ENCODE results near the gene MPDZ. TPM values are rescaled to one million over a fixed set of nuclear protein-coding genes. Genes with fewer than 3 reads are reported as not detected.

MPDZ gene
- not detected for total RNA-seq
- not detected for total RNA-seq (2013)

- intact Hi-C loops (cut with micrococcal nuclease): no loop called here
- H3K4me3 ChIP-seq (ENCODE audit: low read length): no peak within 1 kb of the TSS
- H3K4me3 Mint-ChIP-seq: no peak within 1 kb of the TSS
- ATAC-seq (no peak), DNase-seq (no peak)
- peaks cover 7% of the 10 kb centered on the region for H3K36me3 Mint-ChIP-seq
- no peaks in the 10 kb centered on the region for H3K36me3 ChIP-seq (ENCODE audit: control insufficient read depth, insufficient read depth, low read length)
- 6% methylated on average over 82 of the region's 82 CpGs for WGBS (ENCODE audit: insufficient coverage)
- H3K4me1 Mint-ChIP-seq: no peaks in the 10 kb centered on the region
- H3K9me3 ChIP-seq (ENCODE audit: control insufficient read depth, insufficient read depth, low read length): no peaks in the 10 kb centered on the region
- H3K9me3 Mint-ChIP-seq: peaks cover 7 to 11% of the 10 kb centered on the region in 2 donors
- no peak within 1 kb of the TSS for H3K27ac Mint-ChIP-seq
- no peaks in the 10 kb centered on the region for H3K4me1 ChIP-seq (ENCODE audit: control insufficient read depth, insufficient read depth, low read length)
- peaks cover 6% of the 10 kb centered on the region for H3K27me3 ChIP-seq (ENCODE audit: control insufficient read depth, insufficient read depth, low read length)
- no peak within 1 kb of the TSS for H3K27ac ChIP-seq (ENCODE audit: low read length)
- peaks cover 7 to 8% of the 10 kb centered on the region in 2 donors for H3K27me3 Mint-ChIP-seq (ENCODE audit: low read depth in 2 of 2)
- TF ChIP-seq CTCF (IDR thresholded peaks at IDR 0.05): no peak
Observed at GRCh38 chr9:13279284-13280141, at the start of gene MPDZ. MPDZ (minus strand) TSS chr9:13279692; CDS start chr9:13250315, 29,377 bp downstream.

GRCh38 chr9:13324988-13325387 is 45.5 kb upstream of the MPDZ start:
- no peak overlapping the region for H3K4me3 Mint-ChIP-seq
- no peaks in the 10 kb centered on the region for H3K4me1 ChIP-seq (ENCODE audit: control insufficient read depth, insufficient read depth, low read length)
- no peaks in the 10 kb centered on the region for H3K36me3 Mint-ChIP-seq
- DNase-seq (no peak), ATAC-seq (no peak)
- H3K27ac ChIP-seq (ENCODE audit: low read length): no peak overlapping the region
- H3K9me3 Mint-ChIP-seq: peaks cover 2 to 18% of the 10 kb centered on the region in 2 donors
- no peaks in the 10 kb centered on the region for H3K36me3 ChIP-seq (ENCODE audit: control insufficient read depth, insufficient read depth, low read length)
- H3K27me3 Mint-ChIP-seq (ENCODE audit: low read depth in 2 of 2): no peaks in the 10 kb centered on the region
- no peak overlapping the region for H3K27ac Mint-ChIP-seq
- no peak for TF ChIP-seq CTCF (IDR thresholded peaks at IDR 0.05)
- 90% methylated on average over 1 of the region's 1 CpG for WGBS (ENCODE audit: insufficient coverage)
- no peak overlapping the region for H3K4me3 ChIP-seq (ENCODE audit: low read length)
- peaks cover 3% of the 10 kb centered on the region for H3K9me3 ChIP-seq (ENCODE audit: control insufficient read depth, insufficient read depth, low read length)
- no peaks in the 10 kb centered on the region for H3K27me3 ChIP-seq (ENCODE audit: control insufficient read depth, insufficient read depth, low read length)
- no peaks in the 10 kb centered on the region for H3K4me1 Mint-ChIP-seq
- intact Hi-C loops (cut with micrococcal nuclease): no loop called here

GRCh38 chr9:13322828-13323550 is 43.5 kb upstream of the MPDZ start:
- 90% methylated on average over 26 of the region's 29 CpGs for WGBS (ENCODE audit: insufficient coverage)
- Mint-ChIP-seq H3K4me3 (no peak overlapping the region), H3K9me3 (peaks cover 5 to 19% of the 10 kb centered on the region in 2 donors), H3K4me1 (no peaks in the 10 kb centered on the region), H3K36me3 (peaks cover 6% of the 10 kb centered on the region), H3K27me3 (ENCODE audit: low read depth in 2 of 2) (no peaks in the 10 kb centered on the region), H3K27ac (no peak overlapping the region)
- H3K4me3 ChIP-seq (ENCODE audit: low read length): no peak overlapping the region
- no peak overlapping the region for H3K27ac ChIP-seq (ENCODE audit: low read length)
- H3K4me1 ChIP-seq (ENCODE audit: control insufficient read depth, insufficient read depth, low read length): no peaks in the 10 kb centered on the region
- ATAC-seq: no peak
- H3K9me3 ChIP-seq (ENCODE audit: control insufficient read depth, insufficient read depth, low read length): peaks cover 3% of the 10 kb centered on the region
- no peaks in the 10 kb centered on the region for H3K27me3 ChIP-seq (ENCODE audit: control insufficient read depth, insufficient read depth, low read length)
- intact Hi-C loops (cut with micrococcal nuclease): no loop called here
- no peaks in the 10 kb centered on the region for H3K36me3 ChIP-seq (ENCODE audit: control insufficient read depth, insufficient read depth, low read length)
- no peak for DNase-seq
- TF ChIP-seq CTCF (IDR thresholded peaks at IDR 0.05): no peak

Measured in natural killer cell (primary cell).